Lung (tissue), 12 donors: ENCODE results near the gene SP6. TPM values are rescaled to one million over a fixed set of nuclear protein-coding genes. Genes with fewer than 3 reads are reported as not detected.

Source experiments
- ATAC-seq: fragments of 200-7000 bp; cut with Tn5 transposase; one replicate; pipeline ENCODE4 v1.9.1; 2020; ENCODE audit warnings: moderate number of reproducible peaks; ENCODE audit not compliant: insufficient read depth, low FRiP score
- DNase-seq, 3 donors: peaks; one replicate each; pipeline ENCODE4 v3.0.0-alpha.2; 2013 to 2017
- H3K27ac ChIP-seq, 2 donors: one replicate each; pipeline ENCODE4 v1.5.1; 2013; ENCODE audit warnings: mild to moderate bottlenecking in 2 of 2, moderate library complexity in 2 of 2, control low read depth in 1 of 2, inconsistent platforms in 1 of 2, low read depth in 1 of 2, low read length in 1 of 2
- H3K27me3 ChIP-seq, 3 donors: one replicate each; pipeline ENCODE4 v1.5.1; 2013; ENCODE audit warnings: low read length in 2 of 3; ENCODE audit not compliant: control insufficient read depth in 3 of 3, insufficient read depth in 3 of 3
- H3K36me3 ChIP-seq, 4 donors: one replicate each; pipeline ENCODE4 v1.5.1; 2013; ENCODE audit warnings: low read length in 4 of 4, mild to moderate bottlenecking in 1 of 4, moderate library complexity in 1 of 4; ENCODE audit not compliant: control insufficient read depth in 4 of 4, insufficient read depth in 4 of 4
- H3K4me1 ChIP-seq, 5 donors: one replicate each; pipeline ENCODE4 v1.5.1; 2013; ENCODE audit warnings: low read length in 5 of 5, mild to moderate bottlenecking in 2 of 5, moderate library complexity in 1 of 5; ENCODE audit not compliant: control insufficient read depth in 5 of 5, insufficient read depth in 5 of 5
- H3K4me3 ChIP-seq: one replicate; pipeline ENCODE4 v1.5.1; 2013; ENCODE audit warnings: mild to moderate bottlenecking, control low read depth, moderate library complexity
- H3K9ac ChIP-seq, 2 donors: one replicate each; pipeline ENCODE4 v1.5.1; 2013; ENCODE audit warnings: low read length in 2 of 2, control low read depth in 1 of 2; ENCODE audit not compliant: insufficient read depth in 1 of 2
- H3K9me3 ChIP-seq, 4 donors: one replicate each; pipeline ENCODE4 v1.5.1; 2013; ENCODE audit warnings: low read length in 3 of 4, mild to moderate bottlenecking in 1 of 4, moderate library complexity in 1 of 4; ENCODE audit not compliant: control insufficient read depth in 4 of 4, insufficient read depth in 3 of 4
- CTCF ChIP-seq: IDR thresholded peaks from 2 replicates; pipeline ENCODE4 v1.5.1; 2012; ENCODE audit warnings: mild to moderate bottlenecking; ENCODE audit errors: control extremely low read depth, extremely low read depth
- WGBS, 2 donors: extraction: QIAGEN DNeasy Blood & Tissue Kit; methylation state at CpG; one replicate each; pipeline ENCODE4 v1.1.7; 2013; 5-methylcytosine and 5-hydroxymethylcytosine counted together
- polyA plus RNA-seq, 2 donors: library from polyadenylated mRNA; stranded (reverse); fragments of 200-250 nt; gene quantifications; one replicate each; pipeline ENCODE4 v1.2.1, GENCODE V29; 2013
- total RNA-seq, 2 donors: library from RNA; depleted of rRNA in 1 of 2; stranded (reverse); fragments of >200 nt in 1 of 2; gene quantifications; one replicate each; pipeline ENCODE4 v1.2.1, GENCODE V29; 2014 to 2021
- donor health status: control.
- donor health status: control.
- donor health status: Bipolar disorder and iron deficiency.
- donor health status: healthy.
- donor health status: DM: yes; HTN: yes; CAD: no.

Gene SP6
- total and polyA plus RNA-seq, 4 donors, result 2.3 to 4.5 (median 3.5) TPM

DNA sequence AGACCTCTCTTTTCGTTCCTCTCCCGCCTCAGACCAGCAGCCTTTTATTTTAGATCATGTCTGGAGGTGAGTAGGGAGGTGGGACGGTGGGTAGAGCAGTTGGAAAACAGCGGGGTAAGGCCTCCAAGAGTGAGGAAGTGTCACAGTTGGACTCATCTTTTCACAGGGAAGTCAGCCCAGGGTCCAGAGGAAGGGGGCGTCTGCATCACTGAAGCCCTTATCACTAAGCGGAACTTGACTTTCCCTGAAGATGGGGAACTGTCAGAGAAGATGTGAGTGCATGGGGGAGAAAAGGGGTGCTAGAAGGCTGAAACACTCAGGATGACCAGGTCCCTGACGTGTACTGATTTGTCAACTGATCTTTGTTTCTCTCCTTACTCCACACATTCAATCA is 19.0 kb downstream of the SP6 start:
- no peak for TF ChIP-seq CTCF
- H3K4me3 ChIP-seq, result no peak overlapping the region
- ATAC-seq, result no peak
- H3K27ac ChIP-seq, result peak overlapping the region in 1 of 2 donors; percentile 90
- WGBS, 2 donors, result 7 to 9% methylated on average over 7 of the region's 7 CpGs
- no peaks in the 10 kb centered on the region for H3K9me3 ChIP-seq
- H3K27me3 ChIP-seq, result no peaks in the 10 kb centered on the region
- no peak for DNase-seq
- H3K4me1 ChIP-seq, result peaks cover 0 to 14% (median 9%) of the 10 kb centered on the region in 5 donors
- H3K9ac ChIP-seq, result peak overlapping the region in 1 of 2 donors; percentile 34
- H3K36me3 ChIP-seq, result peaks cover 6 to 21% (median 11%) of the 10 kb centered on the region in 4 donors

- peak; percentile 91 for ATAC-seq
- no peak for TF ChIP-seq CTCF
- H3K36me3 ChIP-seq, result peaks cover 11 to 21% (median 17%) of the 10 kb centered on the region in 4 donors
- peak; percentile 96 to 98 (median 97) for DNase-seq
- H3K9ac ChIP-seq, result peak within 1 kb of the TSS; percentile 63 to 65
- no peaks in the 10 kb centered on the region for H3K27me3 ChIP-seq
- H3K27ac ChIP-seq, result peak within 1 kb of the TSS; percentile 65 to 90
- H3K4me1 ChIP-seq, result peaks cover 0 to 14% (median 9%) of the 10 kb centered on the region in 5 donors
- peak within 1 kb of the TSS; percentile 94 for H3K4me3 ChIP-seq
- WGBS, 2 donors, result 0% methylated on average over 42 of the region's 42 CpGs
- H3K9me3 ChIP-seq, result no peaks in the 10 kb centered on the region
Observed at GRCh38 chr17:47831003-47831933, 19.7 kb downstream of the SP6 start, which contains the start of the genes LRRC46 and MRPL10. Gene LRRC46 (plus strand): TSS chr17:47831670. CDS start chr17:47831990, 320 bp downstream. Gene MRPL10 (minus strand): TSS chr17:47831541. CDS start chr17:47831511, 30 bp downstream.

DNA sequence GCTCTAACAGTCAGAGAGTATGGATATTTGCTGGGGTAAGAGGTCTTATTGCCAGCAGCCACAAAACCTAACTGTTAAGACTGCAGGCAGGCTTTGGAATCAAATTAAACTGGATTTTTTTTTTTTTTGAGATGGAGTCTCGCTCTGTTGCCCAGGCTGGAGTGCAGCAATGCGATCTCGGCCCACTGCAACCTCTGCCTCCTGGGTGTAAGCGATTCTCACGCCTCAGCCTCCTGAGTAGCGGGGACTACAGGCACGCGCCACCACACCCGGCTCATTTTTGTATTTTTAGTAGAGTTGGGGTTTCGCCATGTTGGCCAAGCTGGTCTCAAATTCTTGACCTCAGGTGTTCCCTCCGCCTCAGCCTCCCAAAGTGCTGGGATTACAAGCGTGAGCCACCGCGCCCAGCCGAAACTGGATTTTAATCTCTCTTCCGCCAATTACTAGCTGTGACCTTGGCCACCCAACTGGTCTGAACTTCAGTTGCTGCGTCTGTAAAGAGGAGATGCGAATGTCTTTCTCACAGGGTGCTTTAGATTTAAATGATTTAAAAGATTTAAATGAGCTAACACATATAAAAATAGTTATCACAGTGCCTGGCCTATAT is 20.5 kb downstream of the SP6 start:
- Histone ChIP-seq H3K9me3 (no peaks in the 10 kb centered on the region), H3K9ac (peak overlapping the region; percentile 63 to 65), H3K4me1 (peaks cover 0 to 14% (median 9%) of the 10 kb centered on the region in 5 donors), H3K27ac (peak overlapping the region in 1 of 2 donors; percentile 62), H3K27me3 (no peaks in the 10 kb centered on the region), H3K4me3 (no peak overlapping the region), H3K36me3 (peaks cover 15 to 21% (median 18%) of the 10 kb centered on the region in 4 donors)
- no peak for TF ChIP-seq CTCF
- ATAC-seq, result no peak
- DNase-seq, result no peak
- WGBS, 2 donors, result 70 to 74% methylated on average over 18 of the region's 18 CpGs
